ENCODE results near the gene TMPRSS12.

GRCh38 chr12:50840809-50841487 is 1.8 kb upstream of the TMPRSS12 start:
- TF ChIP-seq CTCF (conservative IDR thresholded peaks at IDR 0.05; ENCODE audit: low read depth, low read length) (no peak), EZH2 (IDR thresholded peaks at IDR 0.05; ENCODE audit: low read length, unreplicated experiment) (no peak), EZH2phosphoT487 (IDR thresholded peaks at IDR 0.05; ENCODE audit: borderline replicate concordance, low read length) (no peak)
